Endothelial cell of umbilical vein (primary cell): ENCODE data around the gene CNN1. TPM values are rescaled to one million over a fixed set of nuclear protein-coding genes. Genes with fewer than 3 reads are reported as not detected.

Experiments
- BruUV-seq: library from RNA; stranded (reverse); fragments of 400-500 nt; replicated peaks from 2 replicates; lab custom pipeline; 2021; lab: Mats Ljungman, UMichigan
- CTCF ChIA-PET: fragments of 300-600, 350-600 bp; sonication (Branson Sonifier 250); formaldehyde crosslinking; loops from one replicate; lab custom pipeline; 2021; ENCODE audit warnings: antibody characterized with exemption, inconsistent platforms; lab: Charles Lee
- POLR2A ChIA-PET: fragments of 300-600, 350-600 bp; sonication (Branson Sonifier 250); formaldehyde crosslinking; loops from one replicate; lab custom pipeline; 2021; ENCODE audit warnings: antibody characterized with exemption, inconsistent platforms; lab: Charles Lee
- DNase-seq: peaks from one replicate; pipeline ENCODE4 v3.0.0-alpha.2; 2011; ENCODE audit warnings: low read depth, low spot score
- FAIRE-seq: peaks from 2 replicates; lab custom pipeline; 2011; peaks lifted over from hg19 to GRCh38; lab: Jason Lieb, UNC
- H2AFZ ChIP-seq: 2 replicates; pipeline ENCODE4 v1.6.0; 2012; ENCODE audit warnings: low read depth, low read length, control low read depth, inconsistent platforms
- H3K27ac ChIP-seq: 2 replicates; pipeline ENCODE4 v1.5.1; 2011; ENCODE audit warnings: low read depth, mild to moderate bottlenecking, control low read depth, low read length, moderate library complexity; ENCODE audit not compliant: insufficient read depth
- H3K27me3 ChIP-seq, 2 experiments: 2 replicates each; pipeline versions ENCODE4 v1.6.0 to v1.6.1; 2011; ENCODE audit warnings: low read length in 2 of 2, mixed read lengths in 1 of 2; ENCODE audit not compliant: control insufficient read depth in 2 of 2, insufficient read depth in 2 of 2
- H3K36me3 ChIP-seq, 2 experiments: 2 replicates in 1 of 2; 3 replicates in 1 of 2; pipeline ENCODE4 v1.5.1; 2011; ENCODE audit warnings: low read length in 2 of 2, mild to moderate bottlenecking in 1 of 2, moderate library complexity in 1 of 2; ENCODE audit not compliant: control insufficient read depth in 2 of 2, insufficient read depth in 2 of 2; ENCODE audit errors: extremely low read depth in 1 of 2
- H3K4me1 ChIP-seq: 3 replicates; pipeline ENCODE4 v1.5.1; 2011; ENCODE audit warnings: mild to moderate bottlenecking, low read length; ENCODE audit not compliant: control insufficient read depth, insufficient read depth; ENCODE audit errors: extremely low read depth
- H3K4me2 ChIP-seq: 2 replicates; pipeline ENCODE4 v1.6.1; 2011; ENCODE audit warnings: low read length, control low read depth, mixed read lengths; ENCODE audit not compliant: insufficient read depth
- H3K4me3 ChIP-seq, 3 experiments: fragments of 200-600 bp in 1 of 3; sonication (generic), shearing (Covaris generic) in 1 of 3; replicated peaks in 1 of 3; 2 replicates each; pipeline ENCODE4 v1.5.1; 2011 to 2016; ENCODE audit warnings: control low read depth in 3 of 3, low read length in 3 of 3, mild to moderate bottlenecking in 2 of 3, inconsistent platforms in 1 of 3, low read depth in 1 of 3, moderate library complexity in 1 of 3; ENCODE audit not compliant: insufficient read depth in 1 of 3
- H3K79me2 ChIP-seq: 2 replicates; pipeline ENCODE4 v1.6.0; 2012; ENCODE audit warnings: low read length, inconsistent platforms; ENCODE audit not compliant: control insufficient read depth, insufficient read depth
- H3K9ac ChIP-seq: replicated peaks from 2 replicates; pipeline ENCODE3; 2011; ENCODE audit warnings: low read length, control low read depth; ENCODE audit not compliant: insufficient read depth; ENCODE audit errors: extremely low read depth
- H3K9me1 ChIP-seq: replicated peaks from 3 replicates; pipeline ENCODE4 v1.6.0; 2011; ENCODE audit warnings: mild to moderate bottlenecking, low read length; ENCODE audit not compliant: control insufficient read depth, insufficient read depth; ENCODE audit errors: extremely low read depth
- H3K9me3 ChIP-seq: replicated peaks from 2 replicates; pipeline ENCODE4 v1.5.1; 2012; ENCODE audit warnings: low read length, inconsistent platforms; ENCODE audit not compliant: control insufficient read depth, insufficient read depth
- H4K20me1 ChIP-seq: replicated peaks from 2 replicates; pipeline ENCODE3; 2011; ENCODE audit warnings: mild to moderate bottlenecking, low read length; ENCODE audit not compliant: control insufficient read depth, insufficient read depth; ENCODE audit errors: extremely low read depth
- CTCF ChIP-seq, 2 donors: IDR thresholded peaks; 1 replicate in 1 of 2; 2 replicates in 1 of 2; pipeline ENCODE4 v1.5.1; 2011; ENCODE audit warnings: low read length in 2 of 2, mild to moderate bottlenecking in 2 of 2, moderate library complexity in 2 of 2, control low read depth in 1 of 2, inconsistent platforms in 1 of 2, low read depth in 1 of 2; ENCODE audit not compliant: insufficient read depth in 1 of 2; ENCODE audit errors: extremely low read depth in 1 of 2
- EZH2 ChIP-seq: IDR thresholded peaks from 2 replicates; pipeline ENCODE4 v1.6.1; 2012; ENCODE audit warnings: borderline replicate concordance, low read depth, mild to moderate bottlenecking, moderate library complexity, low read length, inconsistent platforms; ENCODE audit not compliant: severe bottlenecking
- FOS ChIP-seq: IDR thresholded peaks from 2 replicates; pipeline ENCODE4 v1.6.1; 2011; ENCODE audit warnings: mild to moderate bottlenecking, low read length, moderate library complexity, borderline replicate concordance; ENCODE audit not compliant: insufficient read depth
- GATA2 ChIP-seq: IDR thresholded peaks from 2 replicates; pipeline ENCODE4 v1.7.0; 2011; ENCODE audit warnings: low read depth, mild to moderate bottlenecking, moderate library complexity, mixed read lengths, low read length; ENCODE audit not compliant: insufficient read length, insufficient read depth
- JUN ChIP-seq: IDR thresholded peaks from 2 replicates; pipeline ENCODE4 v1.6.1; 2011; ENCODE audit warnings: borderline replicate concordance, low read depth; ENCODE audit not compliant: insufficient read length, insufficient read depth
- MYC ChIP-seq: IDR thresholded peaks from one replicate; pipeline ENCODE4 v1.6.1; 2011; ENCODE audit warnings: mild to moderate bottlenecking, low read depth, low read length
- POLR2A ChIP-seq: IDR thresholded peaks from 2 replicates; pipeline ENCODE4 v1.6.1; 2012; ENCODE audit warnings: low read depth, mild to moderate bottlenecking, control low read depth, low read length
- POLR2AphosphoS5 ChIP-seq: IDR thresholded peaks from 2 replicates; pipeline ENCODE4 v1.6.1; 2012; ENCODE audit warnings: low read depth, mild to moderate bottlenecking, control low read depth, low read length, moderate library complexity; ENCODE audit not compliant: insufficient read depth
- dilution Hi-C: fragments of 300-500 bp; cut with MboI; formaldehyde crosslinking; loops from one replicate; pipeline ENCODE4 v1.15.0; 2019; ENCODE audit warnings: low sequenced_read_pairs; ENCODE audit not compliant: extremely low pct_ligation_motif_present
- intact Hi-C: fragments of 100-400 bp; cut with micrococcal nuclease; formaldehyde crosslinking; loops from one replicate; pipeline ENCODE4 v1.10.0; 2022
- polyA plus RNA-seq, 4 experiments: library from polyadenylated mRNA; depleted of rRNA in 3 of 4; stranded (reverse) in 3 of 4; unstranded in 1 of 4; fragments of >200 nt; gene quantifications; 2 replicates each; pipeline versions ENCODE4 v1.2.1 to v1.2.3, GENCODE V29; 2011 to 2012; ENCODE audit warnings: missing spikeins in 1 of 4
- total RNA-seq: library from RNA; stranded (reverse); gene quantifications from 2 replicates; pipeline ENCODE4 v1.2.3, GENCODE V29; 2021
- TF ChIP-seq, protein P1 (sequence below): IDR thresholded peaks from 2 replicates; pipeline ENCODE4 v1.6.1; 2011; ENCODE audit not compliant: insufficient read depth, insufficient read length

Gene CNN1
- total and polyA plus RNA-seq, 2 donors (not counting 3 experiments of a cell fraction or from before 2014, with no cell fraction given) = 0.76 TPM; not detected in 1

DNA sequence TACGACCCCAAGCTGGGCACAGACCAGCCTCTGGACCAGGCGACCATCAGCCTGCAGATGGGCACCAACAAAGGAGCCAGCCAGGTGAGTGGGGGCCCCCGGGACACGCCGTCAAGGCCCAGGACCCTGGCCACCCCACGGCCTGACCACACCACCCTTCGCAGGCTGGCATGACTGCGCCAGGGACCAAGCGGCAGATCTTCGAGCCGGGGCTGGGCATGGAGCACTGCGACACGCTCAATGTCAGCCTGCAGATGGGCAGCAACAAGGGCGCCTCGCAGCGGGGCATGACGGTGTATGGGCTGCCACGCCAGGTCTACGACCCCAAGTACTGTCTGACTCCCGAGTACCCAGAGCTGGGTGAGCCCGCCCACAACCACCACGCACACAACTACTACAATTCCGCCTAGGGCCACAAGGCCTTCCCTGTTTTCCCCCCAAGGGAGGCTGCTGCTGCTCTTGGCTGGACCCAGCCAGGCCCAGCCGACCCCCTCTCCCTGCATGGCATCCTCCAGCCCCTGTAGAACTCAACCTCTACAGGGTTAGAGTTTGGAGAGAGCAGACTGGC lies 10.8 kb downstream of the CNN1 start:
- no peaks in the 10 kb centered on the region for H3K9me3 ChIP-seq
- DNase-seq (no peak), FAIRE-seq (no peak)
- CTCF ChIA-PET = no interaction called here
- TF ChIP-seq GATA2 (no peak), POLR2AphosphoS5 (no peak), JUN (no peak), CTCF (IDR thresholded peaks at IDR 0.05; ENCODE audit: extremely low read depth in 1 of 2, insufficient read depth in 1 of 2, low read depth in 1 of 2, low read length in 2 of 2) (no peak), MYC (no peak), POLR2A (no peak), FOS (no peak), EZH2 (no peak)
- TF ChIP-seq, protein P1, sequence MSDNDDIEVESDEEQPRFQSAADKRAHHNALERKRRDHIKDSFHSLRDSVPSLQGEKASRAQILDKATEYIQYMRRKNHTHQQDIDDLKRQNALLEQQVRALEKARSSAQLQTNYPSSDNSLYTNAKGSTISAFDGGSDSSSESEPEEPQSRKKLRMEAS = no peak
- H3K9me1 ChIP-seq = no peaks in the 10 kb centered on the region
- no peak overlapping the region for H3K4me2 ChIP-seq
- H3K79me2 ChIP-seq = no peaks in the 10 kb centered on the region
- H3K27ac ChIP-seq = no peak overlapping the region
- H3K4me1 ChIP-seq = no peaks in the 10 kb centered on the region
- no peak overlapping the region for H2AFZ ChIP-seq
- no peak overlapping the region for H3K9ac ChIP-seq
- intact Hi-C loops = no loop called here
- H3K27me3 ChIP-seq = no peaks in the 10 kb centered on the region
- dilution Hi-C loops = no loop called here
- peaks cover 0 to 19% of the 10 kb centered on the region in 2 experiments for H3K36me3 ChIP-seq
- H3K4me3 ChIP-seq = no peak overlapping the region
- POLR2A ChIA-PET = no interaction called here
- BruUV-seq = no TSS peak
- no peaks in the 10 kb centered on the region for H4K20me1 ChIP-seq
